ENCODE results near the gene SREBF2. TPM values are rescaled to one million over a fixed set of nuclear protein-coding genes. Genes with fewer than 3 reads are reported as not detected.

SREBF2 gene
- total and polyA plus RNA-seq, 9 of the 15 experiments (the other 6 are each of a cell fraction or from before 2014, with no cell fraction given): 1.1 to 84.2 (median 26.9) TPM

- TF ChIP-seq ZNF398 (CRISPR knock-in tag; IDR thresholded peaks at IDR 0.05) (no peak), CHD1 (IDR thresholded peaks at IDR 0.05; ENCODE audit: low read length) (no peak), PML (IDR thresholded peaks at IDR 0.05; ENCODE audit: low read length) (no peak), ELF1 (tag; IDR thresholded peaks at IDR 0.05) (no peak), GABPB1 (CRISPR knock-in tag; IDR thresholded peaks at IDR 0.05) (0 out of 2 replicates have a peak, but pooled peaks have one; percentile 36), ARID4B (CRISPR knock-in tag; IDR thresholded peaks at IDR 0.05) (no peak), FOXP1 (CRISPR knock-in tag; IDR thresholded peaks at IDR 0.05) (no peak), SIN3A (IDR thresholded peaks at IDR 0.05; ENCODE audit: borderline replicate concordance in 2 of 2, control insufficient read depth in 1 of 2, low read depth in 2 of 2, low read length in 2 of 2) (no peak), JUND (IDR thresholded peaks at IDR 0.05; ENCODE audit: borderline replicate concordance, low read depth, low read length) (no peak), JUND (tag; IDR thresholded peaks at IDR 0.05; ENCODE audit: borderline replicate concordance, low read depth, low read length) (no peak), CAMTA2 (CRISPR knock-in tag; conservative IDR thresholded peaks at IDR 0.05) (no peak), TCF7L2 (IDR thresholded peaks at IDR 0.05; ENCODE audit: low read depth, low read length) (no peak), MTA2 (IDR thresholded peaks at IDR 0.05; ENCODE audit: low read depth) (no peak)
- TF ChIP-seq, protein P1, sequence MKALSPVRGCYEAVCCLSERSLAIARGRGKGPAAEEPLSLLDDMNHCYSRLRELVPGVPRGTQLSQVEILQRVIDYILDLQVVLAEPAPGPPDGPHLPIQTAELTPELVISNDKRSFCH (CRISPR knock-in tag; IDR thresholded peaks at IDR 0.05): no peak
- TF ChIP-seq, protein P1 (tag; IDR thresholded peaks at IDR 0.05): no peak
- TF ChIP-seq, protein P2, sequence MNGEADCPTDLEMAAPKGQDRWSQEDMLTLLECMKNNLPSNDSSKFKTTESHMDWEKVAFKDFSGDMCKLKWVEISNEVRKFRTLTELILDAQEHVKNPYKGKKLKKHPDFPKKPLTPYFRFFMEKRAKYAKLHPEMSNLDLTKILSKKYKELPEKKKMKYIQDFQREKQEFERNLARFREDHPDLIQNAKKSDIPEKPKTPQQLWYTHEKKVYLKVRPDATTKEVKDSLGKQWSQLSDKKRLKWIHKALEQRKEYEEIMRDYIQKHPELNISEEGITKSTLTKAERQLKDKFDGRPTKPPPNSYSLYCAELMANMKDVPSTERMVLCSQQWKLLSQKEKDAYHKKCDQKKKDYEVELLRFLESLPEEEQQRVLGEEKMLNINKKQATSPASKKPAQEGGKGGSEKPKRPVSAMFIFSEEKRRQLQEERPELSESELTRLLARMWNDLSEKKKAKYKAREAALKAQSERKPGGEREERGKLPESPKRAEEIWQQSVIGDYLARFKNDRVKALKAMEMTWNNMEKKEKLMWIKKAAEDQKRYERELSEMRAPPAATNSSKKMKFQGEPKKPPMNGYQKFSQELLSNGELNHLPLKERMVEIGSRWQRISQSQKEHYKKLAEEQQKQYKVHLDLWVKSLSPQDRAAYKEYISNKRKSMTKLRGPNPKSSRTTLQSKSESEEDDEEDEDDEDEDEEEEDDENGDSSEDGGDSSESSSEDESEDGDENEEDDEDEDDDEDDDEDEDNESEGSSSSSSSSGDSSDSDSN (IDR thresholded peaks at IDR 0.05; ENCODE audit: borderline replicate concordance in 1 of 2, low read depth in 2 of 2, low read length in 2 of 2): 0 out of 4 replicates have a peak, but pooled peaks of 1 of the 2 experiments have one; percentile 30
These were observed 93.0 kb downstream of the SREBF2 start (continued) for GRCh38 chr22:41925783-41926460.
